NCI-H2171 treated with DMSO at 0.1 percent for 48 hours (cell line): ENCODE measurements around the gene AGFG2.
"Not testable (repeated sequence)": the region's sequence is repeated elsewhere in the genome, so short reads cannot be mapped to it uniquely, and the experiment has no call there.

Experiments used
- DNase-seq: peaks from one replicate; lab custom pipeline; 2025; lab: John Stamatoyannopoulos, UW

AGFG2 gene, protein sequence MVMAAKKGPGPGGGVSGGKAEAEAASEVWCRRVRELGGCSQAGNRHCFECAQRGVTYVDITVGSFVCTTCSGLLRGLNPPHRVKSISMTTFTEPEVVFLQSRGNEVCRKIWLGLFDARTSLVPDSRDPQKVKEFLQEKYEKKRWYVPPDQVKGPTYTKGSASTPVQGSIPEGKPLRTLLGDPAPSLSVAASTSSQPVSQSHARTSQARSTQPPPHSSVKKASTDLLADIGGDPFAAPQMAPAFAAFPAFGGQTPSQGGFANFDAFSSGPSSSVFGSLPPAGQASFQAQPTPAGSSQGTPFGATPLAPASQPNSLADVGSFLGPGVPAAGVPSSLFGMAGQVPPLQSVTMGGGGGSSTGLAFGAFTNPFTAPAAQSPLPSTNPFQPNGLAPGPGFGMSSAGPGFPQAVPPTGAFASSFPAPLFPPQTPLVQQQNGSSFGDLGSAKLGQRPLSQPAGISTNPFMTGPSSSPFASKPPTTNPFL

DNA sequence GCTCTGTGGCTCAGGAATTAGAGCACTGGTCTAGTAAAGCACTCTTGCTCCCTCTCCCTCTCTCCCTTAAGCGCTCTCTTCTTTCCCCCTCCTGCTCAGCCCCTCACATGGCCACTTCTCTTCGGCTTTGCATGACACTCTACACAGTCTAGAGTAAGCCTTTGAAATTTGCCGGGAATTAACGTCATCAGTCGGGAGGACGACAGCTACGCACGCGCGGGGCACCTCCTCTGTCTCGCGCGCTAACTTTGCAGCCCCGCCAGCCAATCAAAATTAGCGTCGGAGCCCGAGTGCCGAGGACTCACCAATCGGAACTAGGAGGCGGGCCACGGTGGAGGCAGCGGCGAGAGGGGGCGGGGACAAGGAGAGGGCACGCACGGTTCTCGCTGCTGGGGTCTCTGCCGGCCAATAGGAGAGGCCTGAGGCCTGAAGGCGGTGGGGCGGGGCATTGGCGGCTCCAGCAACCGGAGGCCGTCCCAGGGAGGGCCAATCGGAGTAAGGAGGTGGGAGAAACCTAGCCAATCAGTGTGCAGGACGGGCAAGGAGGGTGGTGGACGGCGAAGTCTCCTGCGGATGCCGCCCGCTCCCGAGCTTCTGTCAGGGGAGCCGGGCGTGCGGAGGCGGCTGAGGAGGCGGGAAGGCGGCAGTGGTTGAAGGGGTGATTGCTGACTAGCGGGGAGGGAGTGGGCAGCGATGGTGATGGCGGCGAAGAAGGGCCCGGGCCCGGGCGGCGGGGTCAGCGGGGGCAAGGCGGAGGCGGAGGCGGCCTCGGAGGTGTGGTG, at the start of gene AGFG2:
TSS of gene AGFG2 (plus strand) at position 550 of the 782 bp plus-strand sequence. CDS start at position 694, 144 bp downstream.
- peak; percentile 99 for DNase-seq

- DNase-seq, result peak; percentile 97
These were observed 49.2 kb upstream of the AGFG2 start for GRCh38 chr7:100489824-100490223.

DNA sequence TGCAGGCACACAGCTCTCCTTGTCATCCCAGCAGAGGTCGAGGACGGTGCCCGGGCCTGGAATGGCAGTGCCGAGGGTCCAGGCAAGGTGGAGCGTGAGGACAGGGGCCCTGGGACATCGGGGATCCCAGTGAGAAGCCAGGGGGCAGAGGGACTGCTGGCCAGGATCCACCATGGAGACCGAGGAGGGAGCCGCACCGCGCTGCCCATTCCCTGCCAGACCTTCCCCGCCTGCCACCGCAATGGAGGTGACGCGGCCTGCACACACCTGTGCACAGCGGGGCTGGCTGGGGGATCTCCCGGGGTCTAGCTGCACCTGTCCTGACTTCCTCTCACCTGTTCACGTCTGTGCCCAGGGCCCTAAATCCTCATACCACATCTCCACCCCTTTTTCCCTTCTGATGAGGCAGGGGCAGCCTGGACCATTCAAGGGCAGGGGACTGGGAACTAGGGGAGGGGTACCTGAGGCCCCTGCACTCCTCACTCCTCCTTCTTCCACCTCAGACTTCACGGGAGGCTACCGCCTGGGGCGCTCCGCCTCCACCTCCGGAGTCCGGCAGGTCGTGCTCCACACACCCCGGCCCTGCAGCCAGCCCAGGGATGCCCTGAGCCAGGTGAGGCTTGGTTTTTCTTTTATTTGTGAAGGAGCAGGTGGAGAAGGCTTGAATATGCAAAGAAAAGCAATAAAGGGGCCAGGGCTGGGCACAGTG, 48.4 kb upstream of the AGFG2 start:
- DNase-seq, result no peak

DNA sequence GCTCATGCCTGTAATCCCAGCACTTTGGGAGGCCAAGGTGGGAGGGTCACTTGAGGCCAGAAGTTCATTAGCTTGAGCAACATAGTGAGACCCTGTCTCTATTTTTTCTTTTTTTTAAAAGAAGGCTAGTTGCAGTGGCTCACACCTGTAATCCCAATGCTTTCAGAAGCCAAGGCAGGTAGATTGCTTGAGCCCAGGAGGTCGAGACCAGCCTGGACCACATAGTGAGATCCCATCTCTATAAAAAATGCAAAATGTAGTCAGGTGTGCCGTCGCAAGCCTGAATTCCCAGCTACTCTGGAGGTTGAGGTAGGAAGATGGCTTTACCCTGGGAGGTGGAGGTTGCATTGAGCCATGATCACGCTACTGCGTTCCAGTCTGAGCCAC, 47.8 kb upstream of the AGFG2 start:
- no peak for DNase-seq

DNA sequence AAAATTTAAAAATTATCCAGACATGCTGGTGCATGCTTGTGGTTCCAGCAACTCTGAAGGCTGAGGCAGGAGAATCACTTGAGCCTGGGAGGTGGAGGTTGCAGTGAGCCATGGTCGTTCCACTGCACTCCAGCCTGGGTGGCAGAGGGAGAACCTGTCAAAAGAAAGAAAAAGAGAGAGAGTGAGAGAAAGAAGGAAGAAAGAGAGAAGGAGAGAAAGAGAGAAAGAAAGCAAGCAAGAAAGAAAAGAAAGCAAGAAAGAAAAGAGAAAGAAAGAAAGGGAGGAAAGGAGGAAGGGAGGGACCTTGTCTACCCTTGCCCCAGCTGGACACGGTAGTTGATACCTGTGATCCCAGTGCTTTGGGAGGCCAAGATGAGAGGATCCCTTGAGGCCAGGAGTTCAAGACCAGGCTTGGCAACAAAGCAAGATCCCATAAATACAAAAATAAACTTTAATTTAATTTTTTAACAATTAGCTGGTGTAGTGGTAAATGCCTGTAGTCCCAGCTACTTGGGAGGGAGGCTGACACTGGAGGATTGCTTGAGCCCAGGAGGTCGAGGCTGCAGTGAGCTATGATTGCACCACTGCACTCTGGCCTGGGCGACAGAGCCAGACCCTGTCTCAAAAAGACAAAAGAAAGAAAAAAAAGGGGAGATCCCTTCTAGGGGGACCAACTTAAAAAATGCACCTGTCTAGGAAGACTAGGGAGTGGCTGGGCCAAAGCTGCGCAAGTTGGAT, 46.1 kb upstream of the AGFG2 start:
- no peak for DNase-seq

DNA sequence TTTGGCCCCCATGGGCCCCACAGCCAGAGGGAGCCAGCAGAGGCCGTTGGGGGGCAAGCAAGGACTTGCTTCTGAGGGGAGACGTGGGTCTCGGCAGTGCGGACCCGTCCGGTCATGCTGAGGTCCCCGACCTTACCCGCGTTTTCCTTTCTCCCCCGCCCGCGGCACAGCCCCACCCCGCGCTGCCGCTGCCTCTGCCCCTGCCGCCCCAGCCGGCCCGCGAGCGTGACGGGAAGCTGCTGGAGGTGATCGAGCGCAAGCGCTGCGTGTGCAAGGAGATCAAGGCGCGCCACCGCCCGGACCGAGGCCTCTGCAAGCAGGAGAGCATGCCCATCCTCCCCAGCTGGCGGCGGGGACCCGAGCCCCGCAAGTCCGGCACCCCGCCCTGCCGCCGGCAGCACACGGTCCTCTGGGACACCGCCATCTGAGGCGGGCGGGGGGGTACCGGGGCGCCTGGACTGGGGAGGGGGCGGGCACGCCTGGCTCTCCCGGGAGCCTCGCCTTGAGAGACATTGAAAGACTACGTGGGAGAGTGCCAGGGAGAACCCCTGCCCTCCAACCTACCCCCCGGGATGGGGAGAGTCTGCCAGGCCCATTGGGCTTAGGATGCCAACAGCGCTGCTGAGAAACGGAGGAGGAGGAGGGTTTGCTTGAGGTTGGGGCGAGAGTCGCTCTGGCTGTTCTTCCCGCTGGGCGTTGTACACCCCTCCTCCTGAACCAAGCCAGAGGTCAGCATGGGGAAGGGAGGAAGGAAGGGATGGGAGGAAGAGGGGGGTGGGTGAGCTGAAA, 45.3 kb upstream of the AGFG2 start:
- peak; percentile 65 for DNase-seq

DNA sequence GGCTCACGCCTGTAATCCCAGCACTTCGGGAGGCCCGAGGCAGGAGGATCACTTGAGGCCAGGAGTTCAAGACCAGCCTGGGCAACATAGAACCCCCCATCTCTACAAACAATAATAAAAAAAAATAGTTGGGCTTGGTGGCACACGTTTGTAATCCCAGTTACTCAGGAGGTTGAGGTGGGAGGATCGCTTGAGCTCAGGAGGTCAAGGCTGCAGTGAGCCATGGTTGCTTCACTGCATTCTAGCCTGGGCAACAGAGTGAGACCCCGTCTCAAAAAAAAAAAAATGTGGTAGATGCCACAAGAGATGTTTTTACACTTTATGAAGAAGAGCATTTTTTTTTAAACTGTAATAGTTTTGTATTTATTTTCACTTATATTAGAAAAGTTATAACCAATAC, 42.5 kb upstream of the AGFG2 start:
- no peak for DNase-seq

DNA sequence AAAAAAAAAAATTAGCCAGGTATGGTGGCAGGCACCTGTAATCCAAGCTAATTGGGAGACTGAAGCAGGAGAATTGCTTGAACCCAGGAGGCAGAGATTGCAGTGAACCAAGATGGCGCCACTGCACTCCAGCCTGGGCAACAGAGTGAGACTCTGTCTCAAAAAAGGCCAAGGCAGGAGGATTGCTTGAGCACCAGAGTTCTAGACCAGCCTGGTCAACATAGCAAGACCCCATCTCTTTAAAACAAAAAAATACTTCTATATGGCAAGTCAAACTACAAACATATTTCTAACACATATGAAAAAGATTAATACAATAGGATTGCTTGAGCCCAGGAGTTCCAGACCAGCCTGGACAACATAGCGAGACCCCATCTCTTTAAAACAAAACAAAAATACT, 38.3 kb upstream of the AGFG2 start:
- DNase-seq, result not testable (repeated sequence)

GRCh38 chr7:100504031-100504430, 35.0 kb upstream of the AGFG2 start:
- not testable (repeated sequence) for DNase-seq

DNA sequence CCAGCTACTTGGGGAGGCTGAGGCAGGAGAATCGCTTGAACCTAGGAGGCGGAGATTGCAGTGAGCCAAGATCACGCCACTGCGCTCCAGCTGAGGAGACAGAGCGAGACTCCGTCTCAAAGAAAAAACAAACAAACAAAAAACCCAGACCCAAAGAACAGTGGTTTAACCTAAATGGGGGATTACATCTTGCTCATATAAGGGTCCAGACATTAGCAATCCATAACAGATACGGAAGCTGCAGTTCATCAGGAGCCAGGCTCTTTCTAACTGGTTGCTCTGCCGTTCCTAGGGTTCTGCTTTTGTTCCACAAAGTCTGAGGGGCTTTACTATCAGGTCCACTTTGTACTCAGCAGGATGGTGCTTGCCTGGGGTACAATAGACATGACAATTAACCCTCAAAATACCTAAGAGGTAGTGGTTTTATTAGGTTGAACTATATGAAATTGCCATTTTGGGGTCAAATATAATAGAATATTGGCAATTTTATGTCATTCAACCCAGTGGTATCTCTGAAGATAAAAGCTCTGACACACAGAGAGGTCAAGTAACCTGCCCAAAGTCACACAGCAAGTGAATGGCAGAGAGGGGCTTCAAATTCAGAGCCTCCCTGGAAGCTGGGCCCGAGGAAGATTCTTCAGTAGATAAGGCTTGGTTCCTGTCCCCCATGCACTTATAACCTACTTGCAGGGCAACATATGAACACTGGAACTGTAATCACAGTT, 34.0 kb upstream of the AGFG2 start:
- no peak for DNase-seq

DNA sequence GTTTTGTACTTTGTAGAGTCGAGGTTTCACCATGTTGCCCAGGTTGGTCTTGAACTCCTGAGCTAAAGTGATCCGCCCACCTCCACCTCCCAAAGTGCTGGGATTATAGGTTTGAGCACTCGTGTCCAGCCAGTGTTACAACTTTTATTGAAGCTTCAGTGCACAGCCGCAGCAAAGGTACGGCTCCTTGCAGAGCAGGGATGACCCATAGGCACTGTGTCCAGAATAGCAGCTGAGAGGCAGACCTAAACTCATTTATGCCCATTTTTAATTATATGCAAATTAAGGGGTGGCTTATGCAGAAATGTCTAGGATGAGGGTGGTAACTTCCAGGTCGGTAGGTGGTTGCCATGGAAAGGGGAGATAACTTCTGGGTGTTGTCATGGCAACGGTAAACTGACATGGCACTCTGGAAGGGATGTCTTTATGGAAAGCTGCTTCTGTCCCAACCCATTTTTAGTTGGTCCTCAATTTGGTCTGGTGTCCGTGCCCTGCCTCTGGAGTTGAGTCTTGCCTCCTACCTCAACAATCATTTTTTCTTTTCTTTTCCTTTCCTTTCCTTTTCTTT, 32.6 kb upstream of the AGFG2 start:
- DNase-seq, result no peak

GRCh38 chr7:100509231-100509630, 29.8 kb upstream of the AGFG2 start:
- DNase-seq, result peak; percentile 100

- no peak for DNase-seq
These were observed 28.4 kb upstream of the AGFG2 start for GRCh38 chr7:100510437-100511239.

GRCh38 chr7:100513212-100513810, 25.7 kb upstream of the AGFG2 start:
- DNase-seq, result no peak

- no peak for DNase-seq
These were observed 23.9 kb upstream of the AGFG2 start for GRCh38 chr7:100515072-100515532.

DNA sequence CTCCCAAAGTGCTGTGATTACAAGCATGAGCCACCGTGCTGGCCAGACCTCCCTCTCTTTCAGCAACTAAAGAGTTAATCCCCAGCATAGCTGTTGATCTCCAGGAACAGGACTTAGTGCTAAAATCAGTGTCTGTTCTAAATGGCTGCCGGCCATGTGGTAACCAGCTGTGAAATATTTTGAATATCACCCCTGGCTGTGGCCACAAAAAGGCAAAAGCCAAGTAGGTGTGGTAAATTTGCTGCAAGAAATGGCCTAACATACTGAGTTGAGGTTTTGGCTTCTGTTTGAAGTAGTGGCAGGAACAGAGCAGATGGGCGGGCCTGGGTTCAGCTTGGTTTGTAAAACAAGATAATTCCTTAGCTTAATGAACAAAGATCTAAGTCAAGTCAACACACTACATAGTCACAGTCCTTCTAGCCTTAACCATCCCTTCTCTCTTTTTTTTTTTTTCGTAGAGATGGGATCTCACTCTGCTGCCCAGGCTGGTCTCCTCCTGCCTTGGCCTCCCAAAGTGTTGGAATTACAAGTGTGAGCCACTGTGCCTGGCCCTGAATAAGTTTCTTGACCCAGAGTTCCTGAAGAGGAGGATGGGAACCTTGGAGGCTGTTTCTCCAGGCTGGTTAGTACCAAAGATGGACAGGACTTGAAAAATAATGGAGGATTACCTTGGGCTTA, 22.7 kb upstream of the AGFG2 start:
- DNase-seq, result no peak

- no peak for DNase-seq
These were observed 21.7 kb upstream of the AGFG2 start for GRCh38 chr7:100517305-100517704.

DNA sequence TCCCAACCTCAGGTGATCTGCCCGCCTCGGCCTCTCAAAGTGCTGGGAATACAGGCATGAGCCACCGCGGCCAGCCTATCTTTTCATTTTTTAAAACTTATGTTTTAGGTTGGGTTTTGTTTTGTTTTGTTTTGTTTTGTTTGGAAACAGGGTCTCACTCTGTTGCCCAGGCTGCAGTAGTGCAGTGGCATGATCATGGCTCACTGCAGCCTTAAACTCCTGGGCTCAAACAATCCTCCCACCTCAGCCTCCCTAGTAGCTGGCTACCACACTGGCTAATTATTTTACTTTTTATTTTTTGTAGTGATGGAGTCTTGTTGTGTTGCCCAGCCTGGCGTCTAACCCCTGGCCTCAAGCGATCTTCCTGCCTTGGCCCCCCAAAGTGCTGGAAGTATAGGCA, 19.4 kb upstream of the AGFG2 start:
- no peak for DNase-seq
